Tibial nerve (tissue), 4 donors: Measurements from ENCODE around the gene SLX1B.
"Not testable (repeated sequence)": the region's sequence is repeated elsewhere in the genome, so short reads cannot be mapped to it uniquely, and the experiment has no call there.

ENCODE experiments used
- EP300 ChIP-seq, 2 donors: sonication (generic); formaldehyde crosslinking; IDR thresholded peaks; one replicate each; pipeline ENCODE4 v1.6.1; 2017; ENCODE audit warnings: antibody characterized with exemption in 2 of 2, mild to moderate bottlenecking in 1 of 2
- TF ChIP-seq, protein P1 (sequence below), 5 experiments: fragments of 200-600 bp in 3 of 5; fragments of 450-650 bp in 2 of 5; sonication (generic) in 3 of 5; IDR thresholded peaks; one replicate each; pipeline ENCODE4 v1.5.1; 2016 to 2019; ENCODE audit warnings: antibody characterized with exemption in 5 of 5, mild to moderate bottlenecking in 3 of 5, moderate library complexity in 2 of 5

DNA sequence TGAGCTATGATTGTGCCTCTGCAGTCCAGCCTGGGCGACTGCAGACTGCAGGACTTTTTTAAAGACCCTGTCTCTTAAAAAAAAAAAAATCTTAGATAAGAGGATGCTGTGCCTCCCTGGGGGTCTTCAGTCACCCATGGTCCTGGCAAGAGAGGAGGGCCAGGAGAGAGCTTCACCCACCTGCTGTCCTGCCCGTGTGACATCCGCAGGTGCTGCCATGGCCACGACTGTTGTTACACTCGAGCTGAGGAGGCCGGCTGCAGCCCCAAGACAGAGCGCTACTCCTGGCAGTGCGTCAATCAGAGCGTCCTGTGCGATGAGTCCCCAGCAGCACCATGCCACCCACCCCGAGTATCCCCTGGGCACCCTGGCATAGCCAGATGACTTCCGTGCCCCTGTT, 27.9 kb downstream of the SLX1B start:
- TF ChIP-seq EP300 (IDR thresholded peaks at IDR 0.05), result not testable (repeated sequence)
- TF ChIP-seq, protein P1, sequence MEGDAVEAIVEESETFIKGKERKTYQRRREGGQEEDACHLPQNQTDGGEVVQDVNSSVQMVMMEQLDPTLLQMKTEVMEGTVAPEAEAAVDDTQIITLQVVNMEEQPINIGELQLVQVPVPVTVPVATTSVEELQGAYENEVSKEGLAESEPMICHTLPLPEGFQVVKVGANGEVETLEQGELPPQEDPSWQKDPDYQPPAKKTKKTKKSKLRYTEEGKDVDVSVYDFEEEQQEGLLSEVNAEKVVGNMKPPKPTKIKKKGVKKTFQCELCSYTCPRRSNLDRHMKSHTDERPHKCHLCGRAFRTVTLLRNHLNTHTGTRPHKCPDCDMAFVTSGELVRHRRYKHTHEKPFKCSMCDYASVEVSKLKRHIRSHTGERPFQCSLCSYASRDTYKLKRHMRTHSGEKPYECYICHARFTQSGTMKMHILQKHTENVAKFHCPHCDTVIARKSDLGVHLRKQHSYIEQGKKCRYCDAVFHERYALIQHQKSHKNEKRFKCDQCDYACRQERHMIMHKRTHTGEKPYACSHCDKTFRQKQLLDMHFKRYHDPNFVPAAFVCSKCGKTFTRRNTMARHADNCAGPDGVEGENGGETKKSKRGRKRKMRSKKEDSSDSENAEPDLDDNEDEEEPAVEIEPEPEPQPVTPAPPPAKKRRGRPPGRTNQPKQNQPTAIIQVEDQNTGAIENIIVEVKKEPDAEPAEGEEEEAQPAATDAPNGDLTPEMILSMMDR (IDR thresholded peaks at IDR 0.05), result not testable (repeated sequence)
